HFFc6 (cell line): Measurements from ENCODE around the gene ZC3H14. TPM values are rescaled to one million over a fixed set of nuclear protein-coding genes. Genes with fewer than 3 reads are reported as not detected.

Experiments
- DNase-seq: peaks from one replicate; pipeline ENCODE4 v3.0.0-alpha.2; 2018
- H3K27ac Mint-ChIP-seq: 2 replicates; pipeline ENCODE4 v1.8.0; 2020; ENCODE audit warnings: mild to moderate bottlenecking, mixed read lengths
- H3K27me3 Mint-ChIP-seq: 2 replicates; pipeline ENCODE4 v1.8.0; 2021; ENCODE audit warnings: mild to moderate bottlenecking, moderate library complexity, mixed read lengths; ENCODE audit not compliant: insufficient read depth
- H3K36me3 Mint-ChIP-seq: 2 replicates; pipeline ENCODE4 v1.8.0; 2021; ENCODE audit warnings: low read depth, mixed read lengths
- H3K4me1 Mint-ChIP-seq: 2 replicates; pipeline ENCODE4 v1.8.0; 2020; ENCODE audit warnings: low read depth, mixed read lengths
- H3K4me3 Mint-ChIP-seq: 2 replicates; pipeline ENCODE4 v1.8.0; 2020; ENCODE audit warnings: mild to moderate bottlenecking, moderate library complexity, mixed read lengths
- H3K9me3 Mint-ChIP-seq: 2 replicates; pipeline ENCODE4 v1.8.0; 2020; ENCODE audit warnings: mild to moderate bottlenecking, mixed read lengths
- CTCF ChIP-seq: fragments of 200-600 bp; sonication (generic); IDR thresholded peaks from 2 replicates; pipeline ENCODE4 v1.5.0; 2021; ENCODE audit warnings: antibody characterized with exemption, mild to moderate bottlenecking
- total RNA-seq, 6 experiments: library from RNA; stranded (reverse); fragmentation: NEBNext Ultra II Directional; extraction: Animal tissue kit (Norgen Biotek cat#: 25700); gene quantifications; 2 replicates in 1 of 6; 3 replicates in 5 of 6; pipeline ENCODE4 v1.2.3, GENCODE V29; 2021

ZC3H14 gene
- total RNA-seq, 6 experiments from 2014 or later, result 56.4 to 65.1 (median 58.9) TPM

- Mint-ChIP-seq H3K4me1 (peaks cover 31% of the 10 kb centered on the region), H3K27me3 (no peaks in the 10 kb centered on the region), H3K27ac (no peak overlapping the region), H3K4me3 (no peak overlapping the region), H3K9me3 (no peaks in the 10 kb centered on the region), H3K36me3 (peaks cover 10% of the 10 kb centered on the region)
- no peak for DNase-seq
- no peak for TF ChIP-seq CTCF
Measured at GRCh38 chr14:88541324-88541723, 21.5 kb upstream of the ZC3H14 start.

DNA sequence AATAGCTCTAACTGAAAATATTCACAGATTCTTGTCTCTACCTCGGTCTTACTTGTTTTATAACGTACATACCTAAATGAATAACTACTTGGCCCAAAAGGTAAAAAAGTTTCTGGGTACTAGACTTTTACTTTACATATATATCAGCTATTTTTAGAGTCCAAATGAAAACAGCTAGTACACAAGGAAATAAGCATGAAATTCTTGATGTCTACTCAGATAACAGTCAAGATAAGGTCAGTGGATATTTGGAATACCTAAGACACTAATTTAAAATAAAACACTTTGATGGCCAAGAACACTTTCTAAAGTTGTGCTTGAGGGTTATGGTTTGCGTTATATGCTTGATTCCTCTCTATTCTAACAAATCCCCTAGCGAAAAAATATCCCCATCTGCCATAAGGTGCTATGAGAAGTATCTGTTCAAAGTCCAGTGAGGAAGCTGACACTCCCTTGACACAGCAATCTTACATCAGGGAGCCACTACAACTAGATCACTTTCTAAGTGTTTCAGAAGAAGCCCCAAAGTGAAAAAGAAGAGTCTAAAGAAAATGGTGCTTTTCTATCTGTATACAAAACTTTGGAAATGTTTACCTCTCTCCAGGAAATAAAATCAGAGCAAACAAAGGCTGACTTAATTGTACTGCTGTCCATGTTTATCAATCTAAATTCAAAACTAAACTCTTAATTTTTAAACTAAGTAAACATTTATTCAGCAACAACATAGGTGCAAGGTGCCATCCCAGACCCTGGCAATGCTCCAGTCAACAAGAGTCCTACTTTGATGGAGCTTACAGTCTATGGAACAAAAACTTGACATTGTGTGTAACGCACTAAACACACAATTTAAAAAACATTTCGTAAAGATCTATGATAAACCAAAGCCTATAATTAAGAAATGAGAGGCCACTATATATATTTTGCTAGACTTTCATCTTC is 19.7 kb upstream of the ZC3H14 start:
- peaks cover 16% of the 10 kb centered on the region for H3K36me3 Mint-ChIP-seq
- H3K27ac Mint-ChIP-seq, result peak overlapping the region; percentile 64
- TF ChIP-seq CTCF, result no peak
- no peak for DNase-seq
- no peaks in the 10 kb centered on the region for H3K27me3 Mint-ChIP-seq
- H3K9me3 Mint-ChIP-seq, result no peaks in the 10 kb centered on the region
- no peak overlapping the region for H3K4me3 Mint-ChIP-seq
- peaks cover 36% of the 10 kb centered on the region for H3K4me1 Mint-ChIP-seq

DNA sequence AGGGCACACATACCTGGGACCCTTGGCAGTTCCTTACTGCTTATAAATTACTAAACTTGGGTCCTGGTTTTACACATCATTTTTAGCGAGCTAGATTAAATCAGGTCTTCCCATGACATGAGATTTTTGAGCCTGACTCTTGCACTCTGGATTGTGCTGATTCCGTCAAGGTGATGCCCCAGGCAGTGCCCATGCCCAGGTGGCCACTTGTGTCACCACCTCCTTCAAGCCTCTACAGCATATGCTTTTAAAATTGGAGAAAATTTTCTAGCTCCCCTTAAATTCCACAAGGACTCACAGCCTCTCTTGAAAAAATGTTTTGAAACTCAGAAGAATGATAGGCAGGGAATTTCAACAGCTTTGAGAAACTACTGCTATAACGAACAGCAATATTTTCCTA is 17.6 kb upstream of the ZC3H14 start:
- TF ChIP-seq CTCF, result no peak
- no peak overlapping the region for H3K4me3 Mint-ChIP-seq
- H3K4me1 Mint-ChIP-seq, result peaks cover 36% of the 10 kb centered on the region
- DNase-seq, result no peak
- H3K36me3 Mint-ChIP-seq, result peaks cover 19% of the 10 kb centered on the region
- no peak overlapping the region for H3K27ac Mint-ChIP-seq
- H3K9me3 Mint-ChIP-seq, result no peaks in the 10 kb centered on the region
- no peaks in the 10 kb centered on the region for H3K27me3 Mint-ChIP-seq

GRCh38 chr14:88546621-88547385 is 16.0 kb upstream of the ZC3H14 start:
- DNase-seq, result no peak
- Mint-ChIP-seq H3K36me3 (peaks cover 19% of the 10 kb centered on the region), H3K4me3 (no peak overlapping the region), H3K27ac (peak overlapping the region; percentile 30; the same call in 1 of the 2 replicates), H3K9me3 (no peaks in the 10 kb centered on the region), H3K4me1 (peaks cover 28% of the 10 kb centered on the region), H3K27me3 (no peaks in the 10 kb centered on the region)
- no peak for TF ChIP-seq CTCF

GRCh38 chr14:88547386-88547780 is 15.5 kb upstream of the ZC3H14 start:
- no peak for TF ChIP-seq CTCF
- Mint-ChIP-seq H3K9me3 (no peaks in the 10 kb centered on the region), H3K4me3 (no peak overlapping the region), H3K4me1 (peaks cover 28% of the 10 kb centered on the region), H3K27me3 (no peaks in the 10 kb centered on the region), H3K36me3 (peaks cover 19% of the 10 kb centered on the region), H3K27ac (peak overlapping the region; percentile 17; the same call in 1 of the 2 replicates)
- DNase-seq, result no peak
